B cell (primary cell): ENCODE data around the gene LSP1. TPM values are rescaled to one million over a fixed set of nuclear protein-coding genes. Genes with fewer than 3 reads are reported as not detected.

Experiments
- ATAC-seq: fragments of 200-7000 bp; cut with Tn5 transposase; one replicate; pipeline ENCODE4 v1.10.0; 2021; ENCODE audit warnings: low read depth, mild to moderate bottlenecking, moderate number of reproducible peaks, moderate library complexity
- CTCF ChIA-PET: fragments of 350-600 bp; sonication (Branson Sonifier 250); formaldehyde crosslinking; loops from one replicate; lab custom pipeline; 2021; ENCODE audit warnings: antibody characterized with exemption, inconsistent platforms; lab: Charles Lee
- POLR2A ChIA-PET: fragments of 350-600 bp; sonication (Branson Sonifier 250); formaldehyde crosslinking; loops from one replicate; lab custom pipeline; 2021; ENCODE audit warnings: antibody characterized with exemption; lab: Charles Lee
- DNase-seq: peaks from one replicate; pipeline ENCODE4 v3.0.0; 2013
- H2AFZ ChIP-seq: 2 replicates; pipeline ENCODE4 v1.6.1; 2012; ENCODE audit warnings: mild to moderate bottlenecking, low read depth, low read length; ENCODE audit not compliant: insufficient read depth, poor library complexity, severe bottlenecking
- H3K27ac ChIP-seq, 2 donors: 1 replicate in 1 of 2; 2 replicates in 1 of 2; pipeline ENCODE4 v1.5.1; 2012 to 2013; ENCODE audit warnings: low read length in 2 of 2, mild to moderate bottlenecking in 2 of 2, moderate library complexity in 1 of 2
- H3K27me3 ChIP-seq, 4 experiments: fragments of 200-600 bp in 1 of 4; sonication (generic) in 1 of 4; replicated peaks in 1 of 4; 1 replicate in 2 of 4; 2 replicates in 2 of 4; pipeline versions ENCODE4 v1.6.1 to v1.7.0; 2013 to 2016; ENCODE audit warnings: low read length in 3 of 4, mild to moderate bottlenecking in 2 of 4, mixed read lengths in 1 of 4, moderate library complexity in 1 of 4; ENCODE audit not compliant: insufficient read depth in 4 of 4, control insufficient read depth in 3 of 4; ENCODE audit errors: control extremely low read depth in 1 of 4
- H3K36me3 ChIP-seq, 2 experiments: replicated peaks in 1 of 2; 1 replicate in 1 of 2; 2 replicates in 1 of 2; pipeline versions ENCODE4 v1.6.1 to v1.7.1; 2013; ENCODE audit warnings: low read length in 1 of 2; ENCODE audit not compliant: insufficient read depth in 2 of 2, control insufficient read depth in 1 of 2; ENCODE audit errors: control extremely low read depth in 1 of 2, extremely low read depth in 1 of 2
- H3K4me1 ChIP-seq, 2 donors: fragments of 200-600 bp in 1 of 2; sonication (generic) in 1 of 2; 1 replicate in 1 of 2; 2 replicates in 1 of 2; pipeline versions ENCODE4 v1.5.1 to v1.6.1; 2013 to 2017; ENCODE audit warnings: low read length in 2 of 2; ENCODE audit not compliant: control insufficient read depth in 2 of 2, insufficient read depth in 2 of 2
- H3K4me2 ChIP-seq: replicated peaks from 2 replicates; pipeline ENCODE3; 2012; ENCODE audit warnings: mild to moderate bottlenecking, low read depth, low read length; ENCODE audit not compliant: poor library complexity, severe bottlenecking
- H3K4me3 ChIP-seq, 5 experiments: fragments of 200-600 bp in 1 of 5; sonication (generic) in 1 of 5; 1 replicate in 3 of 5; 2 replicates in 2 of 5; pipeline versions ENCODE4 v1.5.1 to v1.7.0; 2011 to 2016; ENCODE audit warnings: low read length in 4 of 5, mild to moderate bottlenecking in 4 of 5, low read depth in 2 of 5, control low read depth in 1 of 5, moderate library complexity in 1 of 5; ENCODE audit not compliant: insufficient read depth in 1 of 5; ENCODE audit errors: control extremely low read depth in 1 of 5, extremely low read depth in 1 of 5
- H3K79me2 ChIP-seq: fragments of 200-600 bp; sonication (generic); one replicate; pipeline ENCODE4 v1.6.0; 2016; ENCODE audit warnings: low read length; ENCODE audit not compliant: control insufficient read depth, insufficient read depth
- H3K9ac ChIP-seq: fragments of 200-600 bp; sonication (generic); 2 replicates; pipeline ENCODE4 v1.6.1; 2017; ENCODE audit warnings: mild to moderate bottlenecking, low read length, moderate library complexity
- H3K9me3 ChIP-seq, 3 donors: one replicate each; pipeline versions ENCODE4 v1.6.1 to v1.7.1; 2013; ENCODE audit warnings: low read length in 2 of 3; ENCODE audit not compliant: control insufficient read depth in 2 of 3, insufficient read depth in 1 of 3; ENCODE audit errors: control extremely low read depth in 1 of 3
- H4K20me1 ChIP-seq: 2 replicates; pipeline ENCODE4 v1.6.0; 2012; ENCODE audit warnings: mild to moderate bottlenecking, low read length; ENCODE audit not compliant: insufficient read depth, control insufficient read depth, poor library complexity, severe bottlenecking
- H3K27ac Mint-ChIP-seq: one replicate; pipeline ENCODE4 v1.8.0; 2021; ENCODE audit warnings: mixed read lengths
- H3K27me3 Mint-ChIP-seq: one replicate; pipeline ENCODE4 v1.8.0; 2021; ENCODE audit warnings: mixed read lengths
- H3K4me1 Mint-ChIP-seq: one replicate; pipeline ENCODE4 v1.8.0; 2021; ENCODE audit warnings: mixed read lengths
- H3K4me3 Mint-ChIP-seq: one replicate; pipeline ENCODE4 v1.8.0; 2021; ENCODE audit warnings: mixed read lengths
- H3K9me3 Mint-ChIP-seq: one replicate; pipeline ENCODE4 v1.8.0; 2022; ENCODE audit warnings: mixed read lengths; ENCODE audit not compliant: insufficient read depth
- CTCF ChIP-seq: fragments of 200-600 bp; IDR thresholded peaks from one replicate; pipeline ENCODE4 v1.8.0; 2022; ENCODE audit warnings: antibody characterized with exemption, mild to moderate bottlenecking
- EZH2 ChIP-seq: IDR thresholded peaks from 2 replicates; pipeline ENCODE4 v1.6.1; 2012; ENCODE audit warnings: borderline replicate concordance, low read depth, mild to moderate bottlenecking, moderate library complexity, low read length; ENCODE audit not compliant: insufficient read depth, poor library complexity, severe bottlenecking
- WGBS: methylation state at CpG from one replicate; pipeline ENCODE4 v1.1.5; 2013; ENCODE audit warnings: missing lambda C conversion rate; ENCODE audit not compliant: insufficient coverage; 5-methylcytosine and 5-hydroxymethylcytosine counted together
- intact Hi-C: fragments of 100-400 bp; cut with micrococcal nuclease; formaldehyde crosslinking; loops from one replicate; pipeline ENCODE4 v1.10.0; 2022
- polyA plus RNA-seq: library from polyadenylated mRNA; depleted of rRNA; stranded (reverse); fragments of >200 nt; gene quantifications from 2 replicates; pipeline ENCODE4 v1.2.3, GENCODE V29; 2012
- total RNA-seq, 2 donors: library from RNA; stranded (reverse); fragments of 120-200 nt in 1 of 2; gene quantifications; 1 replicate in 1 of 2; 2 replicates in 1 of 2; pipeline versions ENCODE4 v1.2.3 to v1.2.4, GENCODE V29; 2013 to 2022

The LSP1 gene
- total and polyA plus RNA-seq, 2 donors (not counting 1 experiment from before 2014, with no cell fraction given) = 249 to 446 TPM

- intact Hi-C loops = no loop called here
- H3K4me1 ChIP-seq = peaks cover 36 to 47% of the 10 kb centered on the region in 2 donors
- DNase-seq (no peak), ATAC-seq (no peak)
- no peak overlapping the region for H3K9ac ChIP-seq
- CTCF ChIA-PET = interaction anchor here (1.5 kb wide), 1 partner anchor 56 kb away, joined by 4 read pairs; no protein-coding TSS in a partner anchor
- no peaks in the 10 kb centered on the region for H3K9me3 ChIP-seq
- H3K27me3 Mint-ChIP-seq = no peaks in the 10 kb centered on the region
- H3K27ac Mint-ChIP-seq = peak overlapping the region; percentile 65
- no peak overlapping the region for H2AFZ ChIP-seq
- no peak overlapping the region for H3K4me3 ChIP-seq
- 69% methylated on average over 4 of the region's 5 CpGs for WGBS
- H3K4me3 Mint-ChIP-seq = no peak overlapping the region
- H3K79me2 ChIP-seq = no peaks in the 10 kb centered on the region
- peaks cover 0 to 20% of the 10 kb centered on the region in 2 experiments for H3K36me3 ChIP-seq
- no peak overlapping the region for H3K27ac ChIP-seq
- H3K9me3 Mint-ChIP-seq = no peaks in the 10 kb centered on the region
- peaks cover 43% of the 10 kb centered on the region for H3K4me1 Mint-ChIP-seq
- H3K4me2 ChIP-seq = no peak overlapping the region
- TF ChIP-seq CTCF = no peak
- no peak for TF ChIP-seq EZH2
- peaks cover 60% of the 10 kb centered on the region for H4K20me1 ChIP-seq
- no peaks in the 10 kb centered on the region for H3K27me3 ChIP-seq
- POLR2A ChIA-PET = interaction anchor here (0.6 to 1.2 kb wide), 2 partner anchors 25 to 30 kb away, joined by 3 to 5 read pairs; no protein-coding TSS in a partner anchor
Observed at GRCh38 chr11:1892558-1892957, 39.7 kb downstream of the LSP1 start.

GRCh38 chr11:1893581-1894359 lies 40.9 kb downstream of the LSP1 start:
- H3K4me3 Mint-ChIP-seq = no peak overlapping the region
- POLR2A ChIA-PET = no interaction called here

More at GRCh38 chr11:1893581-1894359, 40.9 kb downstream of the LSP1 start:
- no peak overlapping the region for H3K9ac ChIP-seq
- no peak overlapping the region for H3K27ac ChIP-seq
- H3K9me3 ChIP-seq = no peaks in the 10 kb centered on the region
- TF ChIP-seq CTCF (no peak), EZH2 (no peak)
- peaks cover 38 to 42% of the 10 kb centered on the region in 2 donors for H3K4me1 ChIP-seq
- Mint-ChIP-seq H3K27me3 (no peaks in the 10 kb centered on the region), H3K27ac (peak overlapping the region; percentile 7), H3K9me3 (no peaks in the 10 kb centered on the region), H3K4me1 (peaks cover 40% of the 10 kb centered on the region)
- 96% methylated on average over 4 of the region's 5 CpGs for WGBS
- intact Hi-C loops = no loop called here
- ATAC-seq (no peak), DNase-seq (no peak)
- no peak overlapping the region for H2AFZ ChIP-seq
- H3K79me2 ChIP-seq = no peaks in the 10 kb centered on the region
- no peak overlapping the region for H3K4me2 ChIP-seq
- CTCF ChIA-PET = no interaction called here
- H3K4me3 ChIP-seq = no peak overlapping the region
- H3K27me3 ChIP-seq = no peaks in the 10 kb centered on the region
- H4K20me1 ChIP-seq = peaks cover 48% of the 10 kb centered on the region
- peaks cover 0 to 8% of the 10 kb centered on the region in 2 experiments for H3K36me3 ChIP-seq
